GM10248 (cell line): ENCODE data around the gene ENOX1.

ENCODE experiments used
- CTCF ChIA-PET: fragments of 300-600 bp; sonication (Branson Sonifier 250); formaldehyde crosslinking; extraction: SDS; loops from one replicate; lab custom pipeline; 2021; ENCODE audit warnings: antibody characterized with exemption; lab: Yijun Ruan, JAX
- POLR2A ChIA-PET: fragments of 350-650 bp; sonication (Branson Sonifier 250); formaldehyde crosslinking; extraction: SDS; loops from one replicate; lab custom pipeline; 2020; ENCODE audit warnings: antibody characterized with exemption; lab: Yijun Ruan, JAX
- DNase-seq: peaks from one replicate; pipeline ENCODE4 v3.0.0; 2012; ENCODE audit errors: extremely low spot score
- CTCF ChIP-seq: IDR thresholded peaks from 2 replicates; pipeline ENCODE4 v1.5.1; 2012; ENCODE audit warnings: mild to moderate bottlenecking, low read depth; ENCODE audit errors: extremely low read depth, missing control alignments, control extremely low read depth

ENOX1 gene

GRCh38 chr13:43730642-43731041, 56.1 kb downstream of the ENOX1 start:
- no peak for TF ChIP-seq CTCF
- no peak for DNase-seq
- ChIA-PET CTCF (interaction anchor here (0.7 to 1.9 kb wide), 2 partner anchors 20 to 101 kb away, joined by 3 to 5 read pairs; no protein-coding TSS in a partner anchor), POLR2A (no interaction called here)

- ChIA-PET CTCF (interaction anchor here (1.2 kb wide), 1 partner anchor 21 kb away, joined by 3 read pairs; no protein-coding TSS in a partner anchor), POLR2A (no interaction called here)
- no peak for DNase-seq
- no peak for TF ChIP-seq CTCF
These were observed 58.4 kb downstream of the ENOX1 start for GRCh38 chr13:43728421-43728820.

GRCh38 chr13:43727856-43728255, 58.9 kb downstream of the ENOX1 start:
- TF ChIP-seq CTCF: no peak
- CTCF ChIA-PET: interaction anchor here (1.2 kb wide), 1 partner anchor 21 kb away, joined by 3 read pairs; no protein-coding TSS in a partner anchor
- POLR2A ChIA-PET: no interaction called here
- no peak for DNase-seq

- ChIA-PET CTCF (interaction anchor here (1.0 kb wide), 1 partner anchor 55 kb away, joined by 3 read pairs; no protein-coding TSS in a partner anchor), POLR2A (no interaction called here)
- TF ChIP-seq CTCF: no peak
- no peak for DNase-seq
These were observed 61.3 kb downstream of the ENOX1 start for GRCh38 chr13:43725460-43725859.

DNA sequence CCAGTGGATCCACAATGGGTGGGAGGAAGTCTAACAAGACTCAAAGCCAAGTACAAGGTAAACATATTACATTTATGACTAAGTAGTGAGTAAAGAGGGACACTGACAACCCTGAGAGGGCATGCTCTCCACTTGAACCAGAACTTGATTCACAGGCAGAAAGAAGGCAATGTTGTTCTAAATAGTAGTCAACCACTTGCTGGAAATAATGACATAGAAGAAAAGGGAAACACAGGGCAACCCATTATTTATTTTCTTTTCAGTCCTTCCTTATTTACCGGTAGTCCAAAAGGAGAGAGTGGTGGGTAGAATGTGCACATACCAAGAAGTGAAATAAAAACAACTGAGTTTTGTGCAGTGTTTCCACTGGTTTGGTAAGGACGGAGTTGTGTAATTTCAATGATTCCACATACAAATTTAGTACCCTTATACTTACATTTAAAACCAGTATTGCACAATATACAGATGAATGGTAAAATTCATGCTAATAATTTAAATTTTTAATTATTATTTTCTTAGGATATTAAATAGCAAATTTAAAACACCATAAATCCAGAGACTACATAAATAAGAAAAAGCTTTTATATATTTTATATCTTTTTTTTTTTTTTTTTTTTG, 65.9 kb downstream of the ENOX1 start:
- no peak for TF ChIP-seq CTCF

DNA sequence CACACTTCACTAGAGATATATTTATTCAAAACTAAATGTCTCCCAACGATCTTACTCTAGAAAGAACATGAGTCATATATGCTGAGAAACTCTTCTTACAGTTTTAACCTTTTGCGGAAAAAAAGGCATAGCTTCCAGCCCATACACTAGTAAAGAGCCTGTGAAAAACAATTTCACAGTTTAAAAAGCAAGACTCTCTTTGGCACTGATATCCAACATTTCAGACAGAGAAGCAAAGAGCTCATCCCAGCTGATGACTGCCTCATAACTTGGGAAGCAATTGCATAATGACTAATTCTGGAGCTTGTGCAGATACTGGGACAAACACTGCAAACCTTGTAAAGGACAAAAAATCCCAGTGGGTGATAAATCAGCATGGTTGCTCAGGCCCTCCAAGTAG, 88.0 kb downstream of the ENOX1 start:
- POLR2A ChIA-PET: no interaction called here
- DNase-seq: no peak
- CTCF ChIA-PET: interaction anchor here (1.2 kb wide), 1 partner anchor 8 kb away, joined by 3 read pairs; no protein-coding TSS in a partner anchor
- TF ChIP-seq CTCF: no peak

More for the DNA sequence above, 65.9 kb downstream of the ENOX1 start:
- DNase-seq: no peak
- CTCF ChIA-PET: no interaction called here
- POLR2A ChIA-PET: no interaction called here

DNA sequence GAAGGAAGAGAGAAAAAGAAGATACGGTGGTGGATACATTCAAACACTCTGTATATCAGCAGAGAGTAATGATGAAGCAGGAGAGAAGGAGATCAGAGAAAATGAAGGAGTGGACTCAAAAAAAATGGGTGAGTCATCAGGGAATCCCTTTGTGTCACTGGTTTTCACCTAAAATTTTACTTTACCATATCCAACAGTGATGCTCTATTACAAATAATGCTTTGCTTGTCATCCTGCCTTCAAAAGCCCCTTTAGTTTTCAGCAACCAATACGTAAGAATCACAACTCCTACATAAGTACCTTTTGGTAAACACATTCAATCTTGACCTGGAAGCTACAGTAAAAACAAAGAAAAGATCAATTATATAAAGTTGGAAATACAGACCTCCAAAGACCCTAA, 88.8 kb downstream of the ENOX1 start:
- CTCF ChIA-PET: no interaction called here
- no peak for DNase-seq
- no peak for TF ChIP-seq CTCF
- POLR2A ChIA-PET: no interaction called here
